ENCODE results near the gene ADGRG1.

The ADGRG1 gene

DNA sequence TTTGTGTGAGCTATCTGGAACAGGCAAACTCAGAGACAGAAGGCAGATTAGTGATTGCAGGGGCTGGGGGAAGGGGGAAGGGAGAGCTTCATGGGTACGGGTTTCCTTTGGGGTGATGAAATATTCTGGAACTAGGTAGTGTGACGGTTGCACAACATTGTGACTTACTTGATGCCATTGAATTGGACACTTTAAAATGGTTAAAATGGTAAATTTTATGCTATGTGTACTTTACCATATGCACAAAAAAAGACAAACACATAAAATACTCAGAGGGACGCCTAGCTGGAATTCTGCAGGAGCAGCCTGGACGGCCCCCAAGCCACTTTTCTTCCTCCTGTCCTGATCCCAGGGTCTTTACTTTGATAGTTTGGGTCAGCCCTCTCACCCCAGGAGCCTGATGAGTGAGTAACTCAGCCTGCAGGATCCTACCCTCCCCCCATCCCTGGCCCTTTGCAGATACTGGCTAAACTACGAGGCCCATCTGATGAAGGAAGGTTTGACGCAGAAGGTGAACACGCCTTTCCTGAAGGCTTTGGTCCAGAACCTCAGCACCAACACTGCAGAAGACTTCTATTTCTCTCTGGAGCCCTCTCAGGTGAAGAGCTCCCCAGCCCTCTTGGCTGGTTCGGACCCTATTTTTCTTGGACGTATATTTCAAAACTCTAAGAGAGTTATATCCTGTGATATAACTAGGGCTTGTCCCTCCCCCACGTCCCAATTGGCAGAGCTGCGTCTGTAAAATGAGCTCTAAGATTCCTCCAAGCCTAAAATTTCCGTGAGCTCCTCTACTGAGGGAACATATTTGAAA lies 47.5 kb downstream of the ADGRG1 start:
- Histone ChIP-seq H3K4me1 (ENCODE audit: low read length) (no peaks in the 10 kb centered on the region), H3K27me3 (replicated peaks; ENCODE audit: insufficient read depth, low read length) (peaks cover 24% of the 10 kb centered on the region; the same call in 1 of the 2 replicates), H4K20me1 (ENCODE audit: insufficient read depth, low read length) (no peaks in the 10 kb centered on the region), H3K9me2 (replicated peaks; ENCODE audit: insufficient read depth, low read length) (no peaks in the 10 kb centered on the region), H3K9ac (ENCODE audit: low read length) (no peak overlapping the region), H3K79me2 (ENCODE audit: low read length) (no peaks in the 10 kb centered on the region), H3K36me3 (replicated peaks; ENCODE audit: insufficient read depth, low read length) (no peaks in the 10 kb centered on the region), H3K9me3 (replicated peaks; ENCODE audit: insufficient read depth, low read length) (no peaks in the 10 kb centered on the region), H3K27ac (ENCODE audit: low read length) (no peak overlapping the region), H3F3A (ENCODE audit: insufficient read depth, low read length) (no peaks in the 10 kb centered on the region), H2AFZ (ENCODE audit: low read length) (no peak overlapping the region), H3K4me3 (ENCODE audit: low read length) (no peak overlapping the region), H3K4me2 (ENCODE audit: low read depth, low read length) (no peak overlapping the region)
- DNase-seq, result no peak
- no peak for TF ChIP-seq EZH2phosphoT487 (IDR thresholded peaks at IDR 0.05; ENCODE audit: low read length)

DNA sequence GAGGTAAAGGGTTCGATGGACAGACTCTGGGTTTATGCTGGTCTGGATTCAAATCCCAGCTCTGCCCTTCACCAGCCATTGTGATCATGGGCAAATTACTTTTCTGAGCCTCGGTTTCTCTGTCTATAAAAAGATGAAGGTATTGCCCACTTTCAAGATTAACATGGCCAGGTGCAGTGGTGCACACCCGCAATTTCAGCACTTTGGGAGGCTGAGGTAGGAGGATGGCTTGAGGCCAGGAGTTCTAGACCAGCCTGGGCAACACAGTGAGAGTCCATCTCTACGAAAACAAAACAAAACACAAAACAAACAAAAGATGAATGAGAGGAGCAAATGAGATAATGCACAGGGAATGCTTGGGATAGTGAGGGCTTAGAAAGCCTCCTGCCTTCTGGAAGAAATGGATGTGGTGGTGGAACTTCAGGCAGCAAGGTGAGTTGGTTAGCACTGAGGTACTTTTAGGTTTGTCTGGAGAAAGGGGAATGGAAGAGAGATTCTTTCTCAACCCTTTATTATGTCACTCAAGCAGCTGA lies 48.2 kb downstream of the ADGRG1 start:
- no peaks in the 10 kb centered on the region for H3K79me2 ChIP-seq (ENCODE audit: low read length)
- TF ChIP-seq EZH2 (optimal IDR thresholded peaks at IDR 0.05; ENCODE audit: low read depth, low read length) (no peak), EZH2phosphoT487 (IDR thresholded peaks at IDR 0.05; ENCODE audit: low read length) (no peak)
- TF ChIP-seq, protein P1, sequence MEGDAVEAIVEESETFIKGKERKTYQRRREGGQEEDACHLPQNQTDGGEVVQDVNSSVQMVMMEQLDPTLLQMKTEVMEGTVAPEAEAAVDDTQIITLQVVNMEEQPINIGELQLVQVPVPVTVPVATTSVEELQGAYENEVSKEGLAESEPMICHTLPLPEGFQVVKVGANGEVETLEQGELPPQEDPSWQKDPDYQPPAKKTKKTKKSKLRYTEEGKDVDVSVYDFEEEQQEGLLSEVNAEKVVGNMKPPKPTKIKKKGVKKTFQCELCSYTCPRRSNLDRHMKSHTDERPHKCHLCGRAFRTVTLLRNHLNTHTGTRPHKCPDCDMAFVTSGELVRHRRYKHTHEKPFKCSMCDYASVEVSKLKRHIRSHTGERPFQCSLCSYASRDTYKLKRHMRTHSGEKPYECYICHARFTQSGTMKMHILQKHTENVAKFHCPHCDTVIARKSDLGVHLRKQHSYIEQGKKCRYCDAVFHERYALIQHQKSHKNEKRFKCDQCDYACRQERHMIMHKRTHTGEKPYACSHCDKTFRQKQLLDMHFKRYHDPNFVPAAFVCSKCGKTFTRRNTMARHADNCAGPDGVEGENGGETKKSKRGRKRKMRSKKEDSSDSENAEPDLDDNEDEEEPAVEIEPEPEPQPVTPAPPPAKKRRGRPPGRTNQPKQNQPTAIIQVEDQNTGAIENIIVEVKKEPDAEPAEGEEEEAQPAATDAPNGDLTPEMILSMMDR (IDR thresholded peaks at IDR 0.05; ENCODE audit: low read length), result no peak
- H4K20me1 ChIP-seq (ENCODE audit: insufficient read depth, low read length), result no peaks in the 10 kb centered on the region
- H3K27ac ChIP-seq (ENCODE audit: low read length), result no peak overlapping the region
- H3K27me3 ChIP-seq (replicated peaks; ENCODE audit: insufficient read depth, low read length), result peaks cover 24% of the 10 kb centered on the region; the same call in 1 of the 2 replicates
- no peaks in the 10 kb centered on the region for H3K4me1 ChIP-seq (ENCODE audit: low read length)
- H3K4me2 ChIP-seq (ENCODE audit: low read depth, low read length), result no peak overlapping the region
- no peak overlapping the region for H3K9ac ChIP-seq (ENCODE audit: low read length)
- no peaks in the 10 kb centered on the region for H3F3A ChIP-seq (ENCODE audit: insufficient read depth, low read length)
- no peak overlapping the region for H2AFZ ChIP-seq (ENCODE audit: low read length)
- no peaks in the 10 kb centered on the region for H3K9me2 ChIP-seq (replicated peaks; ENCODE audit: insufficient read depth, low read length)
- no peaks in the 10 kb centered on the region for H3K9me3 ChIP-seq (replicated peaks; ENCODE audit: insufficient read depth, low read length)
- H3K4me3 ChIP-seq (ENCODE audit: low read length), result no peak overlapping the region
- no peak for DNase-seq
- H3K36me3 ChIP-seq (replicated peaks; ENCODE audit: insufficient read depth, low read length), result no peaks in the 10 kb centered on the region

DNA sequence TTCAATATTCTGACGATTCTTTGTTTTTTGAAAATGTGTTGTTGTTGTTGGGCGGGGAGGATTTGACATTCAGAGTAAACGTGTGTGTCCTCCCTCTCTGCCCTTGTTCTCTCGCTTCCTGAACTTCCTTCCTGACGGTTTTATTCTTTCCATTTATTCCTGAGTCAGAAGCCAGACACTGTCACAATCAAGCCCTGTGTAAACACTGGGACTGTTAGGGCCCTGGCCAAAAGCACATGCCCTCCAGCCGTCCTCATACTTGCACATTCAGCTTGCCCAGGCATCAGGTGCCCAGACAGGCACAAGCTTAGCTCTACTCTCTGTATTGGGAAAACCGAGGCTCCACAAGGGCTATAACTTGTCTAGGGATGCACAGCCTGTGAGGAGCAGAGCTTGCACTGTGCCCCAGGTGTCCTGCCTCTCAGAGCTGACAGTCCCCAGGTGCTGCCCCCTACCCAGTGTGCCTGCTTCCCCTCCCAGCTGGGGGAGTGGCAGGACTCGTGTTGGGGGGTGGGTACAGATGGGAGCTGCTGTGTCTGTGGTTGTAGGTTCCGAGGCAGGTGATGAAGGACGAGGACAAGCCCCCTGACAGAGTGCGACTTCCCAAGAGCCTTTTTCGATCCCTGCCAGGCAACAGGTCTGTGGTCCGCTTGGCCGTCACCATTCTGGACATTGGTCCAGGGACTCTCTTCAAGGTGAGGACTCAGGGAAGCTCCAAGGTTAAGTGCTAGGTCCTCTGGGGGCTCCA lies 49.4 kb downstream of the ADGRG1 start:
- TF ChIP-seq, protein P1 (IDR thresholded peaks at IDR 0.05; ENCODE audit: low read length), result no peak
- no peak for TF ChIP-seq EZH2 (optimal IDR thresholded peaks at IDR 0.05; ENCODE audit: low read depth, low read length)
- no peaks in the 10 kb centered on the region for H4K20me1 ChIP-seq (ENCODE audit: insufficient read depth, low read length)
- no peak overlapping the region for H3K4me2 ChIP-seq (ENCODE audit: low read depth, low read length)
- H3K27me3 ChIP-seq (replicated peaks; ENCODE audit: insufficient read depth, low read length), result peaks cover 21% of the 10 kb centered on the region; the same call in 1 of the 2 replicates
- no peaks in the 10 kb centered on the region for H3K79me2 ChIP-seq (ENCODE audit: low read length)
- no peak overlapping the region for H3K27ac ChIP-seq (ENCODE audit: low read length)
- no peak overlapping the region for H3K4me3 ChIP-seq (ENCODE audit: low read length)
- H3K9me2 ChIP-seq (replicated peaks; ENCODE audit: insufficient read depth, low read length), result no peaks in the 10 kb centered on the region
- no peaks in the 10 kb centered on the region for H3K9me3 ChIP-seq (replicated peaks; ENCODE audit: insufficient read depth, low read length)
- no peaks in the 10 kb centered on the region for H3K36me3 ChIP-seq (replicated peaks; ENCODE audit: insufficient read depth, low read length)
- no peaks in the 10 kb centered on the region for H3F3A ChIP-seq (ENCODE audit: insufficient read depth, low read length)
- no peaks in the 10 kb centered on the region for H3K4me1 ChIP-seq (ENCODE audit: low read length)
- H3K9ac ChIP-seq (ENCODE audit: low read length), result no peak overlapping the region
- H2AFZ ChIP-seq (ENCODE audit: low read length), result no peak overlapping the region
- DNase-seq, result no peak
